CD4-positive, alpha-beta T cell treated with Interferon gamma for 1 hour (primary cell): ENCODE results near the gene TSHZ1.
"Not testable (repeated sequence)": the region's sequence is repeated elsewhere in the genome, so short reads cannot be mapped to it uniquely, and the experiment has no call there.

Experiments
- DNase-seq: peaks from one replicate; pipeline ENCODE4 v3.0.0-alpha.2; 2020

Gene TSHZ1

GRCh38 chr18:75319905-75320304 lies 109.3 kb downstream of the TSHZ1 start:
- DNase-seq, result no peak

- DNase-seq, result no peak
Measured at GRCh38 chr18:75320506-75320905, 109.9 kb downstream of the TSHZ1 start.

DNA sequence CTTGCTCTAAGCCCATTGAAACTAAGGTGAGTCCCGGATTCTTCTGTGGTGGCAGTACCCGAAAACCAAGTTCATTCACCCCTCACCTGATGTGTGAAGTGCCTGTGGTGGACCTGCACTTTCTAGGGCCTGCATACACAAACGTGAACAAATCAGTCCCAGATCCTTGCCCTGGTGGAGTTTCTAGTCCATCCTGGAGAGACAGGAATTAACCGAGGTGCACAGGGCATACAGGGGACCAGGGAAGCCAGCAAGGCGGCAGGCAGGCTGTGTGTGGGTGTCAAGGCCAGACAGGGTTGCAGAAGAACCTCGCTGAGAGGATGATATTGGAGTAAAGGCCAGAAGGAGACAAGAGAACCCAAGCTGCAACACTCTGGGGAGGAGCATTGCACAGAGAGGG lies 110.8 kb downstream of the TSHZ1 start:
- DNase-seq, result no peak

GRCh38 chr18:75322206-75322605 lies 111.6 kb downstream of the TSHZ1 start:
- no peak for DNase-seq

DNA sequence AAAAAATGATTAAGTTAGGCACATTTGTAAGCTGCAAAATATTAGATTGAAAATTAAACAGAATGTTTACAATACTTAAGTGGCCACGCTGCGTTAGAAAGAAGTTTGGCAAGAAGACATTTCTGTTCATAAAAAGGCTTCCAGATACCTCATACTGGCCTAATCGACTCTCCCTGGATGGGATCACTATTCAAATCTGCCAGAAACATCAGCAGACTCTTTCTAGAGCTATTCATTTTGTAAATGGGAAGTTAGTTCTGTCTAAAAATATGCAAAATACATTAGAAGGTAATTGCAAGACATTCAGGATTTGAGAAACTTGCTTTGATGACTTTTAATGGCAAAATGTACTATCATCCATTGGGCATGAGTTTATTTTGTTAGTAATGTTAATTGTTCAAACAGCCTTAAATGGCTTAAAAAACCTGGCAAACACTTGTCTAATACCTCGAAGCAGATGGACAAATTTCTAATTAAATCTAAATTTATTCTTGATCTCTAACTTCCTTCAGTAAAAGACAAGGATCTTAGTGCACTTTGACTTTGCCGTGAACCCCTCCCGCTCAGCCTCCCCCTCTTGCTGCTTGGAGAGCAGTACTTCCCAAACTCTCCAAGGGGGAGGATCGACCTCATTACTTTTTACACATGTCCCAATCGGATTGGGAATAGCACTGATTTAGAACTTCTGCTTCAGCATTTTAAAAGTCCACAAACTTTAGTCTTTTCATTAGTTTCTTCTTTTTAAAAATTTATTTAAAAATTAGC lies 113.4 kb downstream of the TSHZ1 start:
- no peak for DNase-seq

GRCh38 chr18:75324686-75325257 lies 114.2 kb downstream of the TSHZ1 start:
- DNase-seq, result no peak

DNA sequence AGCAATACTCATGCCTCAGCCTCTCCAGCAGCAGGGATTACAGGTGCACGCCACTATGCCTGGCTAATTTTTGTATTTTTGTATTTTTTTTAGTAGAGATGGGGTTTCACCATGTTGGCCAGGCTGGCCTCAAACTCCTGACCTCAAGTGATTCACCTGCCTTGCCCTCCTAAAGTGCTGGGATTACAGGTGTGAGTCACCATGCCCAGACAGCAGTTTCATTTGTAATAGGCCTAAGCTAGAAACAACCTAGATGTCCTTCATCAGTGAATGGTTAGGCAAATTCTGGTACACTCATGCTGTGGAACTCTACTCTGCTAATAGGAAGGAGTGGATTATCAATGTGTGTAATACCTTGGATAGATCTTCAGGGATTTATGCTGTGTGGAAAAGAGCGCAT lies 119.2 kb downstream of the TSHZ1 start:
- not testable (repeated sequence) for DNase-seq

GRCh38 chr18:75330308-75330707 lies 119.7 kb downstream of the TSHZ1 start:
- DNase-seq, result no peak

DNA sequence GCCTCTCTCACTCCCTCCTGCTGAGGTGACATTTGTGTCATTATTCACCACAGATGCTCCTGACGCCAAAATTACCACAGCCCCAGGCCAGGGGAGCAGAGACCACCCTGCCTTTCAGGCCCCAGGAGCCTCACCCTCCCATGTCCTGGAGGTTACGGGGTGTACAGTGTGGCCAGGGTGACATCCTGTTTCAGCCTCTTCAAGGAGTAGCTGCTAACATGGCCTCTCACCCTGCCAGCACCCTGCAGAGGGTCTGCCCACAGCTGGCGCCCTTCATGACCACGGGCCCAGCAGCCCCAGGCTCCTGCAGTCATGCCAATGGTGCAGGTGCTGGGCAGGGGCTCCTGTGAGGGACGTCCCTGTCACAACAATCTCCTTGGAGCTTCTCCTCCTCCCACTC lies 124.3 kb downstream of the TSHZ1 start:
- no peak for DNase-seq

GRCh38 chr18:75335511-75335910 lies 124.9 kb downstream of the TSHZ1 start:
- no peak for DNase-seq

DNA sequence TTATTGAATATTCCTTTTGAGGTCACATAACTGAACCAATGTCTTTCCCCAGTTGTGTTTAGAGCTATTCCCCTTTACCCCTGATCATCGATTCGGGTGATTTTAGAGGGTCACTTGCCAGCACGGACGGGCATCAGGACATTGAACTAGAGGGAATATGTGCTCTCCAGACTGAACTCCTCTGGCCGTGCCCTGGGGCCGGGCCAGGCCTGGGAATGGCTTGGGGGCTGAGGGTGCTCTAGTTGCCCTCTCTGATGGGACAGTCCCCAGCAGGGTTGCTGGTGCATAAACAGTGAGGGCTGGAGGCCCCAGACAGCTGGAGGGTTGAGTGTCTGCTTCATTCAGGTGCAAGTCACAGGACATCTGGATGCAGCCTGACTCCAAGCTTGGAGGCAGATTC lies 126.2 kb downstream of the TSHZ1 start:
- no peak for DNase-seq

- no peak for DNase-seq
Measured at GRCh38 chr18:75337348-75337747, 126.8 kb downstream of the TSHZ1 start.

- no peak for DNase-seq
Measured at GRCh38 chr18:75338631-75339030, 128.0 kb downstream of the TSHZ1 start.
